HL-60 (cell line): ENCODE results near the gene DNM3.

ENCODE experiments used
- DNase-seq, 2 experiments: peaks; one replicate each; pipeline ENCODE4 v3.0.0-alpha.2; 2010 to 2020; ENCODE audit warnings: low read depth in 1 of 2, low spot score in 1 of 2
- H3K27ac ChIP-seq: fragments of 250-450 bp; sonication (Bioruptor Pico); replicated peaks from 2 replicates; pipeline ENCODE4 v1.5.1; 2020; ENCODE audit warnings: mild to moderate bottlenecking, moderate library complexity
- H3K27me3 ChIP-seq: fragments of 250-450 bp; sonication (Bioruptor Pico); 2 replicates; pipeline ENCODE4 v1.5.1; 2021; ENCODE audit warnings: mild to moderate bottlenecking, moderate library complexity; ENCODE audit not compliant: insufficient read depth, poor library complexity, severe bottlenecking
- H3K4me3 ChIP-seq: replicated peaks from 2 replicates; pipeline ENCODE4 v1.5.1; 2011; ENCODE audit warnings: mild to moderate bottlenecking, control low read depth, low read length; ENCODE audit not compliant: insufficient read depth
- CTCF ChIP-seq: IDR thresholded peaks from one replicate; pipeline ENCODE4 v1.5.1; 2011; ENCODE audit warnings: low read length, control low read depth, inconsistent platforms; ENCODE audit not compliant: insufficient read depth
- GABPA ChIP-seq: IDR thresholded peaks from 2 replicates; pipeline ENCODE4 v1.6.1; 2012; ENCODE audit warnings: low read depth
- POLR2AphosphoS5 ChIP-seq: IDR thresholded peaks from 2 replicates; pipeline ENCODE4 v1.6.1; 2012; ENCODE audit warnings: low read depth
- SPI1 ChIP-seq: IDR thresholded peaks from 2 replicates; pipeline ENCODE4 v1.6.1; 2012; ENCODE audit warnings: low read depth, mild to moderate bottlenecking, borderline replicate concordance
- TF ChIP-seq, protein P1 (sequence below): IDR thresholded peaks from 2 replicates; pipeline ENCODE4 v1.6.1; 2012; ENCODE audit warnings: low read depth; ENCODE audit not compliant: insufficient replicate concordance

DNM3 gene

GRCh38 chr1:172180501-172181285 lies 339.4 kb downstream of the DNM3 start:
- Histone ChIP-seq H3K27ac (no peak overlapping the region), H3K27me3 (no peaks in the 10 kb centered on the region), H3K4me3 (no peak overlapping the region)
- DNase-seq, result no peak
- no peak for TF ChIP-seq SPI1
- no peak for TF ChIP-seq POLR2AphosphoS5
- TF ChIP-seq, protein P1, sequence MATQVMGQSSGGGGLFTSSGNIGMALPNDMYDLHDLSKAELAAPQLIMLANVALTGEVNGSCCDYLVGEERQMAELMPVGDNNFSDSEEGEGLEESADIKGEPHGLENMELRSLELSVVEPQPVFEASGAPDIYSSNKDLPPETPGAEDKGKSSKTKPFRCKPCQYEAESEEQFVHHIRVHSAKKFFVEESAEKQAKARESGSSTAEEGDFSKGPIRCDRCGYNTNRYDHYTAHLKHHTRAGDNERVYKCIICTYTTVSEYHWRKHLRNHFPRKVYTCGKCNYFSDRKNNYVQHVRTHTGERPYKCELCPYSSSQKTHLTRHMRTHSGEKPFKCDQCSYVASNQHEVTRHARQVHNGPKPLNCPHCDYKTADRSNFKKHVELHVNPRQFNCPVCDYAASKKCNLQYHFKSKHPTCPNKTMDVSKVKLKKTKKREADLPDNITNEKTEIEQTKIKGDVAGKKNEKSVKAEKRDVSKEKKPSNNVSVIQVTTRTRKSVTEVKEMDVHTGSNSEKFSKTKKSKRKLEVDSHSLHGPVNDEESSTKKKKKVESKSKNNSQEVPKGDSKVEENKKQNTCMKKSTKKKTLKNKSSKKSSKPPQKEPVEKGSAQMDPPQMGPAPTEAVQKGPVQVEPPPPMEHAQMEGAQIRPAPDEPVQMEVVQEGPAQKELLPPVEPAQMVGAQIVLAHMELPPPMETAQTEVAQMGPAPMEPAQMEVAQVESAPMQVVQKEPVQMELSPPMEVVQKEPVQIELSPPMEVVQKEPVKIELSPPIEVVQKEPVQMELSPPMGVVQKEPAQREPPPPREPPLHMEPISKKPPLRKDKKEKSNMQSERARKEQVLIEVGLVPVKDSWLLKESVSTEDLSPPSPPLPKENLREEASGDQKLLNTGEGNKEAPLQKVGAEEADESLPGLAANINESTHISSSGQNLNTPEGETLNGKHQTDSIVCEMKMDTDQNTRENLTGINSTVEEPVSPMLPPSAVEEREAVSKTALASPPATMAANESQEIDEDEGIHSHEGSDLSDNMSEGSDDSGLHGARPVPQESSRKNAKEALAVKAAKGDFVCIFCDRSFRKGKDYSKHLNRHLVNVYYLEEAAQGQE, result no peak
- no peak for TF ChIP-seq GABPA
- no peak for TF ChIP-seq CTCF

- Histone ChIP-seq H3K27ac (no peak overlapping the region), H3K27me3 (peaks cover 2% of the 10 kb centered on the region), H3K4me3 (no peak overlapping the region)
- TF ChIP-seq, protein P1, result no peak
- TF ChIP-seq POLR2AphosphoS5 (no peak), CTCF (no peak), GABPA (no peak), SPI1 (no peak)
- no peak for DNase-seq
Observed at GRCh38 chr1:172184506-172185191, 343.4 kb downstream of the DNM3 start.

DNA sequence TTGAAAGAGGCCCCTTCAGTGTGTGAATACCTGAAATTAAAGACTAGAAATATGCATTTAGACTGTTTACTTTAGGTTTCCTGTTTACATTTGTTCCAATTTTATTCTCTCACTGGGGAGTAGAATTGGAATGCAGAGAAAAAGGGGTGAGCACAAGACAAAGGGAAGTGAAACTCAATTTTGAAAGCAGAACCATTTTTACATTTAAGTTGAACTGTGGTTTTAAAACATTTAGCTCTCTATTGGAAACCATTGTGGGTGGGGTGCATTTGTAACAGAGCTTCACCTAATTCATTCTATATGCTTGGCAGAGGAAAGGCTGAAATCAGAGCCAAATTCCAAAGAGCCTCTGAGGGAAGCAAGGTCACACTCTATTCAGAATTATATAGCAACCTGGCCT lies 343.9 kb downstream of the DNM3 start:
- no peak for DNase-seq
- TF ChIP-seq POLR2AphosphoS5 (no peak), GABPA (no peak), SPI1 (no peak), CTCF (no peak)
- TF ChIP-seq, protein P1, result no peak
- H3K4me3 ChIP-seq, result no peak overlapping the region
- no peak overlapping the region for H3K27ac ChIP-seq
- peaks cover 2% of the 10 kb centered on the region for H3K27me3 ChIP-seq
